Vagina (tissue), 2 donors: Measurements from ENCODE around the gene PTK6. TPM values are rescaled to one million over a fixed set of nuclear protein-coding genes. Genes with fewer than 3 reads are reported as not detected.

Source experiments
- DNase-seq, 2 donors: peaks; one replicate each; pipeline ENCODE4 v3.0.0-alpha.2; 2017; ENCODE audit errors: extremely low spot score in 2 of 2
- H3K27ac ChIP-seq: fragments of 200-600 bp; sonication (generic); one replicate; pipeline ENCODE4 v1.5.1; 2019
- H3K27me3 ChIP-seq: fragments of 200-600 bp; sonication (generic); one replicate; pipeline ENCODE4 v1.5.1; 2019
- H3K36me3 ChIP-seq, 2 donors: fragments of 200-600 bp; sonication (generic); one replicate each; pipeline ENCODE4 v1.5.1; 2017 to 2019
- H3K4me1 ChIP-seq: fragments of 200-600 bp; sonication (generic); one replicate; pipeline ENCODE4 v1.5.1; 2019
- H3K4me3 ChIP-seq, 2 donors: fragments of 200-600 bp; sonication (generic); 1 replicate in 1 of 2; 2 replicates in 1 of 2; pipeline ENCODE4 v1.5.1; 2016 to 2019
- H3K9me3 ChIP-seq: fragments of 200-600 bp; sonication (generic); one replicate; pipeline ENCODE4 v1.5.1; 2019
- CTCF ChIP-seq, 3 experiments: fragments of 450-650 bp in 2 of 3; fragments of 200-600 bp in 1 of 3; sonication (generic) in 1 of 3; IDR thresholded peaks; one replicate each; pipeline ENCODE4 v1.5.1; 2017 to 2019; ENCODE audit warnings: antibody characterized with exemption in 3 of 3, mild to moderate bottlenecking in 2 of 3, moderate library complexity in 2 of 3
- POLR2A ChIP-seq, 2 donors: fragments of 450-650 bp; IDR thresholded peaks; one replicate each; pipeline ENCODE4 v1.6.1; 2017; ENCODE audit warnings: antibody characterized with exemption in 2 of 2, mild to moderate bottlenecking in 2 of 2, moderate library complexity in 2 of 2
- POLR2AphosphoS5 ChIP-seq, 2 donors: sonication (generic); formaldehyde crosslinking; IDR thresholded peaks; one replicate each; pipeline ENCODE4 v1.9.0; 2017; ENCODE audit warnings: antibody characterized with exemption in 2 of 2, mild to moderate bottlenecking in 2 of 2, low read depth in 1 of 2; ENCODE audit not compliant: insufficient read depth in 1 of 2
- intact Hi-C: fragments of 100-400 bp; cut with DNase I; formaldehyde crosslinking; loops from one replicate; pipeline ENCODE4 v1.15.1; 2023
- total RNA-seq: library from RNA; depleted of rRNA; stranded (reverse); fragments of >200 nt; gene quantifications from one replicate; pipeline ENCODE4 v1.2.3, GENCODE V29; 2016

PTK6 gene
- total RNA-seq, 1 donor from 2014 or later, result 25.8 TPM

- H3K27me3 ChIP-seq, result no peaks in the 10 kb centered on the region
These were observed 2.7 kb downstream of the PTK6 start for GRCh38 chr20:63534427-63534830.

GRCh38 chr20:63533871-63534393 is 3.2 kb downstream of the PTK6 start:
- intact Hi-C loops, result no loop called here
- Histone ChIP-seq H3K36me3 (no peaks in the 10 kb centered on the region), H3K27ac (peak overlapping the region; percentile 26), H3K4me1 (peaks cover 46% of the 10 kb centered on the region), H3K9me3 (no peaks in the 10 kb centered on the region), H3K4me3 (peak overlapping the region in 1 of 2 donors; percentile 4), H3K27me3 (no peaks in the 10 kb centered on the region)
- no peak for DNase-seq
- TF ChIP-seq POLR2A (IDR thresholded peaks at IDR 0.05) (no peak), CTCF (IDR thresholded peaks at IDR 0.05) (no peak), POLR2AphosphoS5 (IDR thresholded peaks at IDR 0.05; ENCODE audit: insufficient read depth in 1 of 2, low read depth in 1 of 2) (peak; percentile 12 to 36)

More at GRCh38 chr20:63534427-63534830, 2.7 kb downstream of the PTK6 start:
- peaks cover 47% of the 10 kb centered on the region for H3K4me1 ChIP-seq
- H3K9me3 ChIP-seq, result no peaks in the 10 kb centered on the region
- H3K4me3 ChIP-seq, result peak overlapping the region in 1 of 2 donors; percentile 4
- TF ChIP-seq CTCF (IDR thresholded peaks at IDR 0.05), result no peak
- no peak for TF ChIP-seq POLR2AphosphoS5 (IDR thresholded peaks at IDR 0.05; ENCODE audit: insufficient read depth in 1 of 2, low read depth in 1 of 2)
- TF ChIP-seq POLR2A (IDR thresholded peaks at IDR 0.05), result no peak
- intact Hi-C loops, result no loop called here
- no peaks in the 10 kb centered on the region for H3K36me3 ChIP-seq
- H3K27ac ChIP-seq, result peak overlapping the region; percentile 26
- no peak for DNase-seq

- H3K9me3 ChIP-seq, result no peaks in the 10 kb centered on the region
- no peaks in the 10 kb centered on the region for H3K36me3 ChIP-seq
- H3K27ac ChIP-seq, result no peak overlapping the region
- H3K4me3 ChIP-seq, result no peak overlapping the region
- H3K4me1 ChIP-seq, result peaks cover 41% of the 10 kb centered on the region
- intact Hi-C loops, result no loop called here
- TF ChIP-seq POLR2A (IDR thresholded peaks at IDR 0.05) (no peak), POLR2AphosphoS5 (IDR thresholded peaks at IDR 0.05; ENCODE audit: insufficient read depth in 1 of 2, low read depth in 1 of 2) (no peak), CTCF (IDR thresholded peaks at IDR 0.05) (no peak)
- no peaks in the 10 kb centered on the region for H3K27me3 ChIP-seq
- no peak for DNase-seq
These were observed 3.8 kb downstream of the PTK6 start for GRCh38 chr20:63533388-63533787.

- Histone ChIP-seq H3K9me3 (no peaks in the 10 kb centered on the region), H3K27ac (no peak overlapping the region), H3K4me3 (no peak overlapping the region), H3K36me3 (no peaks in the 10 kb centered on the region), H3K4me1 (peaks cover 32% of the 10 kb centered on the region), H3K27me3 (no peaks in the 10 kb centered on the region)
- intact Hi-C loops, result no loop called here
- no peak for DNase-seq
- no peak for TF ChIP-seq POLR2AphosphoS5 (IDR thresholded peaks at IDR 0.05; ENCODE audit: insufficient read depth in 1 of 2, low read depth in 1 of 2)
- no peak for TF ChIP-seq CTCF (IDR thresholded peaks at IDR 0.05)
- TF ChIP-seq POLR2A (IDR thresholded peaks at IDR 0.05), result peak in 1 of 2 donors; percentile 6
These were observed 4.7 kb downstream of the PTK6 start for GRCh38 chr20:63532449-63532971.

GRCh38 chr20:63531686-63532448 is 5.3 kb downstream of the PTK6 start:
- H3K27me3 ChIP-seq, result no peaks in the 10 kb centered on the region
- intact Hi-C loops, result no loop called here

More at GRCh38 chr20:63531686-63532448, 5.3 kb downstream of the PTK6 start:
- H3K4me1 ChIP-seq, result peaks cover 25% of the 10 kb centered on the region
- no peak overlapping the region for H3K27ac ChIP-seq
- no peak for TF ChIP-seq CTCF (IDR thresholded peaks at IDR 0.05)
- no peak for TF ChIP-seq POLR2AphosphoS5 (IDR thresholded peaks at IDR 0.05; ENCODE audit: insufficient read depth in 1 of 2, low read depth in 1 of 2)
- TF ChIP-seq POLR2A (IDR thresholded peaks at IDR 0.05), result no peak
- H3K36me3 ChIP-seq, result no peaks in the 10 kb centered on the region
- DNase-seq, result no peak
- no peaks in the 10 kb centered on the region for H3K9me3 ChIP-seq
- H3K4me3 ChIP-seq, result no peak overlapping the region
